Tibial artery (tissue), 4 donors: ENCODE measurements around the gene VPS45.

Source experiments
- DNase-seq, 2 donors: peaks; one replicate each; pipeline ENCODE4 v3.0.0-alpha.2; 2019
- H3K27ac ChIP-seq, 2 donors: fragments of 200-600 bp; sonication (generic) in 1 of 2; 1 replicate in 1 of 2; 2 replicates in 1 of 2; pipeline ENCODE4 v1.5.1; 2018 to 2019; ENCODE audit warnings: mild to moderate bottlenecking in 1 of 2
- H3K27me3 ChIP-seq, 2 donors: fragments of 200-600 bp; sonication (generic) in 1 of 2; one replicate each; pipeline versions ENCODE4 v1.5.1 to v1.6.0; 2016 to 2019
- H3K36me3 ChIP-seq, 3 donors: fragments of 200-600 bp; sonication (generic) in 2 of 3; one replicate each; pipeline ENCODE4 v1.5.1; 2016 to 2019; ENCODE audit warnings: mild to moderate bottlenecking in 2 of 3
- H3K4me1 ChIP-seq, 4 donors: fragments of 200-600 bp; sonication (generic) in 2 of 4; 1 replicate in 3 of 4; 2 replicates in 1 of 4; pipeline ENCODE4 v1.5.1; 2016 to 2019
- H3K4me3 ChIP-seq, 2 donors: fragments of 200-600 bp; sonication (generic) in 1 of 2; 1 replicate in 1 of 2; 2 replicates in 1 of 2; pipeline ENCODE4 v1.5.1; 2018 to 2019; ENCODE audit warnings: mild to moderate bottlenecking in 2 of 2
- H3K9me3 ChIP-seq, 3 donors: fragments of 200-600 bp; sonication (generic) in 1 of 3; one replicate each; pipeline ENCODE4 v1.5.1; 2016 to 2019
- intact Hi-C: fragments of 100-400 bp; cut with DNase I; formaldehyde crosslinking; loops from one replicate; pipeline ENCODE4 v1.15.0; 2023; ENCODE audit warnings: low total_unique reads
- TF ChIP-seq, protein P1 (sequence below), 2 experiments: fragments of 200-600 bp in 1 of 2; fragments of 450-650 bp in 1 of 2; IDR thresholded peaks; one replicate each; pipeline ENCODE4 v1.5.1; 2017 to 2019; ENCODE audit warnings: antibody characterized with exemption in 2 of 2, mild to moderate bottlenecking in 1 of 2, moderate library complexity in 1 of 2

VPS45 gene

GRCh38 chr1:150162862-150163706, 95.5 kb downstream of the VPS45 start:
- Histone ChIP-seq H3K4me1 (peaks cover 0 to 74% (median 35%) of the 10 kb centered on the region in 4 donors), H3K9me3 (no peaks in the 10 kb centered on the region), H3K4me3 (peak overlapping the region; percentile 40 to 46), H3K27ac (peak overlapping the region; percentile 96 to 97), H3K27me3 (no peaks in the 10 kb centered on the region), H3K36me3 (peaks cover 19 to 22% (median 21%) of the 10 kb centered on the region in 3 donors)
- DNase-seq: peak; percentile 94 to 98
- intact Hi-C loops: loop anchor here (2.0 kb wide), 1 partner anchor 96 kb away; the partner anchor contains the start of gene VPS45
- TF ChIP-seq, protein P1, sequence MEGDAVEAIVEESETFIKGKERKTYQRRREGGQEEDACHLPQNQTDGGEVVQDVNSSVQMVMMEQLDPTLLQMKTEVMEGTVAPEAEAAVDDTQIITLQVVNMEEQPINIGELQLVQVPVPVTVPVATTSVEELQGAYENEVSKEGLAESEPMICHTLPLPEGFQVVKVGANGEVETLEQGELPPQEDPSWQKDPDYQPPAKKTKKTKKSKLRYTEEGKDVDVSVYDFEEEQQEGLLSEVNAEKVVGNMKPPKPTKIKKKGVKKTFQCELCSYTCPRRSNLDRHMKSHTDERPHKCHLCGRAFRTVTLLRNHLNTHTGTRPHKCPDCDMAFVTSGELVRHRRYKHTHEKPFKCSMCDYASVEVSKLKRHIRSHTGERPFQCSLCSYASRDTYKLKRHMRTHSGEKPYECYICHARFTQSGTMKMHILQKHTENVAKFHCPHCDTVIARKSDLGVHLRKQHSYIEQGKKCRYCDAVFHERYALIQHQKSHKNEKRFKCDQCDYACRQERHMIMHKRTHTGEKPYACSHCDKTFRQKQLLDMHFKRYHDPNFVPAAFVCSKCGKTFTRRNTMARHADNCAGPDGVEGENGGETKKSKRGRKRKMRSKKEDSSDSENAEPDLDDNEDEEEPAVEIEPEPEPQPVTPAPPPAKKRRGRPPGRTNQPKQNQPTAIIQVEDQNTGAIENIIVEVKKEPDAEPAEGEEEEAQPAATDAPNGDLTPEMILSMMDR (IDR thresholded peaks at IDR 0.05): peak in 1 of 2 experiments; percentile 36

DNA sequence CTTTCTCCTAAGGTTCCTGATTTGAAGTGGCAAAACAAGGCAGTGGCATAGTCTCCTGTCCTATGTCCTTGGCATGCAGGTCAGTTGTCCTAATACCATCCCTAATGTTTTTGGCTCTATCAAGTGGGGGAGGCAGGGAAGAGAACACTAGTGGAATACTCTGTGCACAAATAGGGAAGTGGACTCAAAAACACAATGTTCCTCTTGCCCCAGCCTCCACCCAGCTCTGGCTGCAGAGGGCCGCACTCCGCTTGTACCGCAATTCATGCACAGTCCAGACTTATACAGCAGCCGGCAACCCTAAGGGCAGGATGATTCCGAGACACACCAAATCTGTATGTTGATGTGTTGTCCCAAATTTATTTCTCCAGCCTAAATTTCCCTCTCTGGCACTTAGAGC, 96.6 kb downstream of the VPS45 start:
- peaks cover 9 to 10% (median 10%) of the 10 kb centered on the region in 3 donors for H3K36me3 ChIP-seq
- DNase-seq: peak; percentile 60 to 76
- H3K27ac ChIP-seq: peak overlapping the region; percentile 96 to 97
- TF ChIP-seq, protein P1 (IDR thresholded peaks at IDR 0.05): no peak
- H3K4me1 ChIP-seq: peaks cover 0 to 73% (median 35%) of the 10 kb centered on the region in 4 donors
- intact Hi-C loops: no loop called here
- H3K27me3 ChIP-seq: no peaks in the 10 kb centered on the region
- no peak overlapping the region for H3K4me3 ChIP-seq
- H3K9me3 ChIP-seq: no peaks in the 10 kb centered on the region

- no peak overlapping the region for H3K4me3 ChIP-seq
- intact Hi-C loops: no loop called here
- H3K27ac ChIP-seq: peak overlapping the region; percentile 96 to 97
- H3K36me3 ChIP-seq: peaks cover 4 to 5% (median 4%) of the 10 kb centered on the region in 3 donors
- TF ChIP-seq, protein P1 (IDR thresholded peaks at IDR 0.05): no peak
- H3K4me1 ChIP-seq: peaks cover 0 to 69% (median 35%) of the 10 kb centered on the region in 4 donors
- H3K27me3 ChIP-seq: no peaks in the 10 kb centered on the region
- peak in 1 of 2 donors; percentile 59 for DNase-seq
- no peaks in the 10 kb centered on the region for H3K9me3 ChIP-seq
Observed at GRCh38 chr1:150164779-150165178, 97.2 kb downstream of the VPS45 start.

GRCh38 chr1:150165622-150166612, 98.3 kb downstream of the VPS45 start:
- TF ChIP-seq, protein P1 (IDR thresholded peaks at IDR 0.05): peak; percentile 55 to 57
- Histone ChIP-seq H3K9me3 (no peaks in the 10 kb centered on the region), H3K36me3 (no peaks in the 10 kb centered on the region), H3K27ac (peak overlapping the region; percentile 96 to 97), H3K27me3 (no peaks in the 10 kb centered on the region), H3K4me1 (peaks cover 0 to 57% (median 30%) of the 10 kb centered on the region in 4 donors), H3K4me3 (no peak overlapping the region)
- intact Hi-C loops: no loop called here
- DNase-seq: peak; percentile 59 to 77

- Histone ChIP-seq H3K9me3 (no peaks in the 10 kb centered on the region), H3K4me3 (no peak overlapping the region), H3K4me1 (peaks cover 0 to 36% (median 6%) of the 10 kb centered on the region in 4 donors), H3K27me3 (no peaks in the 10 kb centered on the region), H3K36me3 (no peaks in the 10 kb centered on the region), H3K27ac (no peak overlapping the region)
- DNase-seq: peak; percentile 62 to 79
- TF ChIP-seq, protein P1 (IDR thresholded peaks at IDR 0.05): peak; percentile 83 to 89
- intact Hi-C loops: loop anchor here (2.0 kb wide), 1 partner anchor 96 kb away; no protein-coding TSS in a partner anchor
Observed at GRCh38 chr1:150168960-150169601, 101.5 kb downstream of the VPS45 start.
